IMR-90 (cell line): ENCODE measurements around the gene SLC6A4. TPM values are rescaled to one million over a fixed set of nuclear protein-coding genes. Genes with fewer than 3 reads are reported as not detected.

ENCODE experiments used
- ATAC-seq: fragments of 200-7000 bp; cut with Tn5 transposase; 2 replicates; pipeline ENCODE4 v1.9.1; 2020; ENCODE audit warnings: low read depth, mild to moderate bottlenecking, moderate library complexity
- BruUV-seq: library from RNA; stranded (reverse); fragments of 400-500 nt; replicated peaks from 2 replicates; lab custom pipeline; 2021; lab: Mats Ljungman, UMichigan
- CTCF ChIA-PET: fragments of 300-600 bp; formaldehyde crosslinking; extraction: SDS; loops from one replicate; lab custom pipeline; 2021; ENCODE audit warnings: antibody characterized with exemption; lab: Yijun Ruan, JAX
- POLR2A ChIA-PET: fragments of 300-600 bp; sonication (Branson Sonifier 250); formaldehyde crosslinking; loops from one replicate; lab custom pipeline; 2022; ENCODE audit warnings: antibody characterized with exemption; ENCODE audit not compliant: unreplicated experiment; lab: Charles Lee
- DNase-seq: peaks from one replicate; pipeline ENCODE4 v3.0.0; 2013
- H2AFZ ChIP-seq: replicated peaks from 2 replicates; pipeline ENCODE3; 2013; ENCODE audit warnings: low read length, mild to moderate bottlenecking; ENCODE audit not compliant: poor library complexity
- H2AK5ac ChIP-seq: 2 replicates; pipeline ENCODE4 v1.6.1; 2013; ENCODE audit warnings: low read depth, low read length, inconsistent platforms
- H2AK9ac ChIP-seq: replicated peaks from 2 replicates; pipeline ENCODE3; 2013; ENCODE audit warnings: mild to moderate bottlenecking, low read depth, low read length, moderate library complexity; ENCODE audit not compliant: poor library complexity
- H2BK120ac ChIP-seq: 2 replicates; pipeline ENCODE4 v1.6.1; 2013; ENCODE audit warnings: low read depth, low read length, inconsistent platforms
- H2BK15ac ChIP-seq: 3 replicates; pipeline ENCODE4 v1.6.1; 2013; ENCODE audit warnings: low read depth, low read length, inconsistent platforms
- H2BK20ac ChIP-seq: 2 replicates; pipeline ENCODE4 v1.6.1; 2013; ENCODE audit warnings: low read depth, mild to moderate bottlenecking, inconsistent platforms, low read length, moderate library complexity
- H2BK5ac ChIP-seq: 2 replicates; pipeline ENCODE4 v1.6.1; 2013; ENCODE audit warnings: mild to moderate bottlenecking, low read depth, low read length, inconsistent platforms; ENCODE audit not compliant: poor library complexity, severe bottlenecking
- H3K14ac ChIP-seq: replicated peaks from 2 replicates; pipeline ENCODE4 v1.6.1; 2013; ENCODE audit warnings: low read depth, low read length, inconsistent platforms
- H3K18ac ChIP-seq: 2 replicates; pipeline ENCODE4 v1.6.1; 2013; ENCODE audit warnings: low read depth, low read length, control low read depth
- H3K23ac ChIP-seq: 2 replicates; pipeline ENCODE4 v1.6.1; 2013; ENCODE audit warnings: low read depth, low read length, inconsistent platforms
- H3K27ac ChIP-seq: 2 replicates; pipeline ENCODE4 v1.5.1; 2013; ENCODE audit warnings: mild to moderate bottlenecking, control low read depth, low read length; ENCODE audit not compliant: insufficient read depth
- H3K27me3 ChIP-seq: 2 replicates; pipeline ENCODE4 v1.6.1; 2013; ENCODE audit warnings: low read length; ENCODE audit not compliant: control insufficient read depth, insufficient read depth
- H3K36me3 ChIP-seq: 2 replicates; pipeline ENCODE4 v1.6.1; 2013; ENCODE audit warnings: low read length, mixed read lengths; ENCODE audit not compliant: control insufficient read depth, insufficient read depth
- H3K4ac ChIP-seq: 2 replicates; pipeline ENCODE4 v1.6.1; 2013; ENCODE audit warnings: low read depth, low read length, inconsistent platforms
- H3K4me1 ChIP-seq: 2 replicates; pipeline ENCODE4 v1.6.1; 2013; ENCODE audit warnings: low read length, mixed read lengths; ENCODE audit not compliant: control insufficient read depth, insufficient read depth
- H3K4me2 ChIP-seq: 2 replicates; pipeline ENCODE4 v1.6.1; 2013; ENCODE audit warnings: low read depth, mild to moderate bottlenecking, control low read depth, low read length, moderate library complexity
- H3K4me3 ChIP-seq: 2 replicates; pipeline ENCODE4 v1.5.1; 2013; ENCODE audit warnings: low read depth, mild to moderate bottlenecking, control low read depth, low read length, moderate library complexity; ENCODE audit not compliant: insufficient read depth
- H3K56ac ChIP-seq: 2 replicates; pipeline ENCODE4 v1.6.1; 2013; ENCODE audit warnings: low read length, inconsistent platforms; ENCODE audit not compliant: insufficient read depth; ENCODE audit errors: extremely low read depth
- H3K79me1 ChIP-seq, 2 experiments: 2 replicates each; pipeline ENCODE4 v1.6.1; 2013; ENCODE audit warnings: low read length in 2 of 2, inconsistent platforms in 1 of 2, low read depth in 1 of 2
- H3K9ac ChIP-seq: 2 replicates; pipeline ENCODE4 v1.6.1; 2013; ENCODE audit warnings: low read depth, low read length, control low read depth
- H3K9me1 ChIP-seq: 2 replicates; pipeline ENCODE4 v1.6.1; 2013; ENCODE audit warnings: low read length, inconsistent platforms; ENCODE audit not compliant: insufficient read depth
- H3K9me3 ChIP-seq: 2 replicates; pipeline ENCODE4 v1.6.1; 2013; ENCODE audit warnings: low read length; ENCODE audit not compliant: control insufficient read depth, insufficient read depth
- H4K20me1 ChIP-seq: 2 replicates; pipeline ENCODE4 v1.6.1; 2013; ENCODE audit warnings: low read length, inconsistent platforms; ENCODE audit not compliant: insufficient read depth
- H4K5ac ChIP-seq: 2 replicates; pipeline ENCODE4 v1.6.1; 2013; ENCODE audit warnings: mild to moderate bottlenecking, low read depth, low read length, control low read depth
- H4K8ac ChIP-seq, 2 experiments: 2 replicates each; pipeline ENCODE4 v1.6.1; 2013; ENCODE audit warnings: low read depth in 2 of 2, low read length in 2 of 2, control low read depth in 1 of 2, inconsistent platforms in 1 of 2
- H4K91ac ChIP-seq: 2 replicates; pipeline ENCODE4 v1.6.1; 2013; ENCODE audit warnings: low read depth, low read length, inconsistent platforms; ENCODE audit not compliant: insufficient read depth
- BHLHE40 ChIP-seq: fragments of 150-350 bp; IDR thresholded peaks from 2 replicates; pipeline ENCODE4 v1.6.1; 2016; ENCODE audit warnings: mild to moderate bottlenecking, low read depth, low read length
- CEBPB ChIP-seq: IDR thresholded peaks from 2 replicates; pipeline ENCODE4 v1.6.1; 2012; ENCODE audit warnings: low read depth, low read length, improper control_type of control experiment
- CHD1 ChIP-seq: IDR thresholded peaks from 2 replicates; pipeline ENCODE4 v1.6.1; 2012; ENCODE audit warnings: low read depth, low read length, improper control_type of control experiment
- CTCF ChIP-seq: conservative IDR thresholded peaks from 2 replicates; pipeline ENCODE4 v1.5.1; 2012; ENCODE audit warnings: mild to moderate bottlenecking, low read depth, low read length, improper control_type of control experiment
- FOS ChIP-seq: fragments of 150-350 bp; IDR thresholded peaks from 2 replicates; pipeline ENCODE4 v1.6.1; 2016; ENCODE audit warnings: low read depth, low read length
- MAFK ChIP-seq: IDR thresholded peaks from 2 replicates; pipeline ENCODE4 v1.6.1; 2012; ENCODE audit warnings: low read depth, low read length, improper control_type of control experiment
- MAZ ChIP-seq: IDR thresholded peaks from 2 replicates; pipeline ENCODE4 v1.6.1; 2012; ENCODE audit warnings: low read depth, mild to moderate bottlenecking, low read length, improper control_type of control experiment, moderate library complexity, borderline replicate concordance
- MXI1 ChIP-seq: IDR thresholded peaks from 2 replicates; pipeline ENCODE4 v1.6.1; 2012; ENCODE audit warnings: low read depth, mild to moderate bottlenecking, low read length, moderate library complexity, borderline replicate concordance
- NFE2L2 ChIP-seq: fragments of 150-350 bp; IDR thresholded peaks from 2 replicates; pipeline ENCODE4 v1.6.1; 2016; ENCODE audit warnings: low read depth, mild to moderate bottlenecking, low read length
- POLR2A ChIP-seq: IDR thresholded peaks from 2 replicates; pipeline ENCODE4 v1.6.1; 2012; ENCODE audit warnings: mild to moderate bottlenecking, low read depth, low read length
- RAD21 ChIP-seq: IDR thresholded peaks from 2 replicates; pipeline ENCODE4 v1.6.1; 2012; ENCODE audit warnings: low read length, improper control_type of control experiment
- RCOR1 ChIP-seq: IDR thresholded peaks from 2 replicates; pipeline ENCODE4 v1.6.1; 2012; ENCODE audit warnings: mild to moderate bottlenecking, low read length, improper control_type of control experiment; ENCODE audit not compliant: insufficient replicate concordance
- RFX5 ChIP-seq: IDR thresholded peaks from 2 replicates; pipeline ENCODE4 v1.8.0; 2012; ENCODE audit warnings: low read depth, mild to moderate bottlenecking, low read length, moderate library complexity
- SMC3 ChIP-seq: fragments of 150-350 bp; IDR thresholded peaks from 2 replicates; pipeline ENCODE4 v1.6.1; 2016; ENCODE audit warnings: low read depth, mild to moderate bottlenecking, antibody characterized with exemption, low read length, moderate library complexity
- WGBS, 2 experiments: methylation state at CpG; one replicate each; pipeline versions ENCODE4 v1.1.5 to v1.1.7; 2013; ENCODE audit warnings: missing lambda C conversion rate in 2 of 2; ENCODE audit not compliant: insufficient read length in 1 of 2; ENCODE audit errors: extremely low coverage in 2 of 2; 5-methylcytosine and 5-hydroxymethylcytosine counted together
- dilution Hi-C: fragments of 300-500 bp; cut with HindIII; formaldehyde crosslinking; loops from one replicate; pipeline ENCODE4 v1.14.3; 2018; ENCODE audit warnings: low sequenced_read_pairs; ENCODE audit not compliant: unreplicated experiment
- in situ Hi-C: fragments of 300-500 bp; cut with MboI; formaldehyde crosslinking; loops from 3 replicates; pipeline ENCODE4 v1.14.3; 2019; ENCODE audit warnings: low sequenced_read_pairs, inconsistent platforms, mixed read lengths
- intact Hi-C: fragments of 100-400 bp; cut with micrococcal nuclease; formaldehyde crosslinking; loops from 2 replicates; pipeline ENCODE4 v1.10.0; 2022
- polyA plus RNA-seq, 3 experiments: library from polyadenylated mRNA; depleted of rRNA; stranded (reverse); fragments of >200 nt; gene quantifications; 2 replicates each; pipeline ENCODE4 v1.2.3, GENCODE V29; 2012; ENCODE audit warnings: low replicate concordance in 1 of 3
- total RNA-seq: library from RNA; depleted of rRNA; stranded (reverse); fragments of >200 nt; gene quantifications from 2 replicates; pipeline ENCODE4 v1.2.3, GENCODE V29; 2012
- TF ChIP-seq, protein P1 (sequence below): fragments of 150-350 bp; IDR thresholded peaks from 2 replicates; pipeline ENCODE4 v1.6.1; 2017; ENCODE audit warnings: mild to moderate bottlenecking, antibody characterized with exemption, low read length, low read depth
- TF ChIP-seq, protein P2 (sequence below): fragments of 150-350 bp; IDR thresholded peaks from 2 replicates; pipeline ENCODE4 v1.6.1; 2016; ENCODE audit warnings: low read depth, mild to moderate bottlenecking, low read length, moderate library complexity, borderline replicate concordance

SLC6A4 gene
- total and polyA plus RNA-seq, 2 of the 4 experiments (the other 2 are of a cell fraction): under 0.01 TPM; not detected in 1

DNA sequence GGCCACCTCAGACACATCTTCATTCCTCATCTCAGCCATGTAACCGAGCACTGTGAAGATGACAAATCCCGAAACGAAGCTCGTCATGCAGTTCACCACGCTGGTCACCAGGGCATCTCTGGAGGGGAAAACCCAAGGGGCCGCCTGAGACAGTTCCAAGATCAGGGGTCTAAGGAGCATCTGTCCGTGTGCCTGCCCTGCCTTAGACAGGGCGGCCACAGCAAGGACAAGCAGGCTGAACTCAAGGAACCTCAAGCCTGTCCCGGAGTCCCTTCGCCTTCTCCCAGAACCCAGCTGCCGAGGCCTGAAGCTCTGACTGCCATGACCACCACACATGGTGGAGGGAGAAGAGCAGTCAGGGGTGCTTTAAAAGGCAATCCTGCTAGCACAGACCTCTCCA, 22.7 kb downstream of the SLC6A4 start:
- no peak overlapping the region for H3K23ac ChIP-seq
- no peak overlapping the region for H4K8ac ChIP-seq
- H4K5ac ChIP-seq: no peak overlapping the region
- no peaks in the 10 kb centered on the region for H3K9me1 ChIP-seq
- no peak overlapping the region for H3K4me3 ChIP-seq
- H3K4me1 ChIP-seq: no peaks in the 10 kb centered on the region
- H3K36me3 ChIP-seq: no peaks in the 10 kb centered on the region
- H3K9ac ChIP-seq: no peak overlapping the region
- H2BK120ac ChIP-seq: no peak overlapping the region
- H3K9me3 ChIP-seq: no peaks in the 10 kb centered on the region
- no peaks in the 10 kb centered on the region for H3K79me1 ChIP-seq
- H2AFZ ChIP-seq: no peak overlapping the region
- DNase-seq (no peak), ATAC-seq (no peak)
- H4K20me1 ChIP-seq: no peaks in the 10 kb centered on the region
- WGBS, 2 experiments: 81% methylated on average over 5 of the region's 11 CpGs; no CpG with 5 or more reads in 1 of the 2 experiments
- no peak for TF ChIP-seq CHD1
- no peak for TF ChIP-seq RCOR1
- no peak for TF ChIP-seq FOS
- TF ChIP-seq RFX5: no peak
- TF ChIP-seq BHLHE40: no peak
- TF ChIP-seq, protein P1, sequence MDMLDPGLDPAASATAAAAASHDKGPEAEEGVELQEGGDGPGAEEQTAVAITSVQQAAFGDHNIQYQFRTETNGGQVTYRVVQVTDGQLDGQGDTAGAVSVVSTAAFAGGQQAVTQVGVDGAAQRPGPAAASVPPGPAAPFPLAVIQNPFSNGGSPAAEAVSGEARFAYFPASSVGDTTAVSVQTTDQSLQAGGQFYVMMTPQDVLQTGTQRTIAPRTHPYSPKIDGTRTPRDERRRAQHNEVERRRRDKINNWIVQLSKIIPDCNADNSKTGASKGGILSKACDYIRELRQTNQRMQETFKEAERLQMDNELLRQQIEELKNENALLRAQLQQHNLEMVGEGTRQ: no peak
- no peak for TF ChIP-seq SMC3
- TF ChIP-seq POLR2A: no peak
- no peak for TF ChIP-seq MAFK
- TF ChIP-seq MAZ: no peak
- TF ChIP-seq, protein P2, sequence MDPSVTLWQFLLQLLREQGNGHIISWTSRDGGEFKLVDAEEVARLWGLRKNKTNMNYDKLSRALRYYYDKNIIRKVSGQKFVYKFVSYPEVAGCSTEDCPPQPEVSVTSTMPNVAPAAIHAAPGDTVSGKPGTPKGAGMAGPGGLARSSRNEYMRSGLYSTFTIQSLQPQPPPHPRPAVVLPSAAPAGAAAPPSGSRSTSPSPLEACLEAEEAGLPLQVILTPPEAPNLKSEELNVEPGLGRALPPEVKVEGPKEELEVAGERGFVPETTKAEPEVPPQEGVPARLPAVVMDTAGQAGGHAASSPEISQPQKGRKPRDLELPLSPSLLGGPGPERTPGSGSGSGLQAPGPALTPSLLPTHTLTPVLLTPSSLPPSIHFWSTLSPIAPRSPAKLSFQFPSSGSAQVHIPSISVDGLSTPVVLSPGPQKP: no peak
- no peak for TF ChIP-seq MXI1
- no peak for TF ChIP-seq NFE2L2
- no peak for TF ChIP-seq CTCF
- no peak for TF ChIP-seq CEBPB
- TF ChIP-seq RAD21: no peak
- H2AK5ac ChIP-seq: no peak overlapping the region
- H3K4me2 ChIP-seq: no peak overlapping the region
- no peak overlapping the region for H3K18ac ChIP-seq
- no TSS peak for BruUV-seq
- H3K27ac ChIP-seq: no peak overlapping the region
- H2BK20ac ChIP-seq: no peak overlapping the region
- intact Hi-C loops: no loop called here
- no peak overlapping the region for H3K4ac ChIP-seq
- dilution Hi-C loops: no loop called here
- H3K27me3 ChIP-seq: peaks cover 36% of the 10 kb centered on the region
- ChIA-PET POLR2A (no interaction called here), CTCF (no interaction called here)
- H3K14ac ChIP-seq: no peak overlapping the region
- H2BK15ac ChIP-seq: no peak overlapping the region
- H2AK9ac ChIP-seq: no peak overlapping the region
- H3K56ac ChIP-seq: no peak overlapping the region
- H2BK5ac ChIP-seq: no peak overlapping the region
- H4K91ac ChIP-seq: no peak overlapping the region
- in situ Hi-C loops: no loop called here
